HEK293 (cell line): ENCODE results near the gene ACAD8.

Experiments used
- CTCF ChIA-PET: fragments of 350-600 bp; formaldehyde crosslinking; extraction: SDS; loops from one replicate; lab custom pipeline; 2021; ENCODE audit warnings: antibody characterized with exemption; lab: Yijun Ruan, JAX
- POLR2A ChIA-PET: fragments of 300-600 bp; formaldehyde crosslinking; extraction: SDS; loops from one replicate; lab custom pipeline; 2020; ENCODE audit warnings: antibody characterized with exemption, inconsistent platforms; lab: Yijun Ruan, JAX
- H3K27ac ChIP-seq: fragments of 200-500 bp; sonication (Bioruptor generic); 2 replicates; pipeline ENCODE4 v1.5.1; 2014; ENCODE audit warnings: low read depth, low read length, control low read depth, inconsistent platforms; ENCODE audit errors: extremely low read depth
- H3K36me3 ChIP-seq, 2 experiments: fragments of 200-500 bp in 1 of 2; sonication (Bioruptor generic) in 1 of 2; 1 replicate in 1 of 2; 2 replicates in 1 of 2; pipeline ENCODE4 v1.5.1; 2014 to 2017; ENCODE audit warnings: inconsistent platforms in 2 of 2, low read length in 2 of 2; ENCODE audit not compliant: control insufficient read depth in 2 of 2, insufficient read depth in 1 of 2
- H3K4me1 ChIP-seq: fragments of 200-500 bp; sonication (Bioruptor generic); 2 replicates; pipeline ENCODE4 v1.5.1; 2014; ENCODE audit warnings: mild to moderate bottlenecking, low read length, inconsistent platforms; ENCODE audit not compliant: control insufficient read depth, insufficient read depth
- H3K4me3 ChIP-seq: 2 replicates; pipeline ENCODE4 v1.5.1; 2011; ENCODE audit warnings: low read depth, mild to moderate bottlenecking, control low read depth, low read length, moderate library complexity
- H3K9me3 ChIP-seq: fragments of 200-500 bp; sonication (Bioruptor generic); 2 replicates; pipeline ENCODE4 v1.5.1; 2014; ENCODE audit warnings: low read depth, low read length, inconsistent platforms; ENCODE audit not compliant: control insufficient read depth, insufficient read depth
- HOXA7 ChIP-seq: sonication (generic); formaldehyde crosslinking; IDR thresholded peaks from 2 replicates; pipeline ENCODE4 v1.8.1; 2022; ENCODE audit warnings: missing genetic modification reagents, borderline replicate concordance
- HOXD13 ChIP-seq: sonication (generic); formaldehyde crosslinking; IDR thresholded peaks from 2 replicates; pipeline ENCODE4 v1.8.0; 2022; ENCODE audit warnings: missing genetic modification reagents, borderline replicate concordance
- SALL2 ChIP-seq: fragments of 450-650 bp; formaldehyde crosslinking; IDR thresholded peaks from 2 replicates; pipeline ENCODE4 v1.5.0; 2017; ENCODE audit warnings: missing biosample characterization, mild to moderate bottlenecking, missing genetic modification characterization, borderline replicate concordance
- SP7 ChIP-seq: fragments of 450-650 bp; formaldehyde crosslinking; IDR thresholded peaks from 2 replicates; pipeline ENCODE4 v1.5.1; 2016; ENCODE audit warnings: missing biosample characterization, missing genetic modification characterization
- ZBTB7A ChIP-seq: fragments of 450-650 bp; formaldehyde crosslinking; IDR thresholded peaks from 2 replicates; pipeline ENCODE4 v1.5.1; 2016; ENCODE audit warnings: low read depth, missing biosample characterization, missing genetic modification characterization
- ZNF138 ChIP-seq: fragments of 450-650 bp; formaldehyde crosslinking; IDR thresholded peaks from 2 replicates; pipeline ENCODE4 v1.5.1; 2016; ENCODE audit warnings: missing biosample characterization, missing genetic modification characterization, borderline replicate concordance
- ZNF175 ChIP-seq: fragments of 450-650 bp; formaldehyde crosslinking; IDR thresholded peaks from 2 replicates; pipeline ENCODE4 v1.5.1; 2016; ENCODE audit warnings: missing biosample characterization, missing genetic modification characterization
- ZNF221 ChIP-seq: fragments of 450-650 bp; formaldehyde crosslinking; IDR thresholded peaks from 2 replicates; pipeline ENCODE4 v1.5.1; 2017; ENCODE audit warnings: missing biosample characterization, missing genetic modification characterization, borderline replicate concordance
- ZNF239 ChIP-seq: fragments of 450-650 bp; formaldehyde crosslinking; IDR thresholded peaks from 2 replicates; pipeline ENCODE4 v1.5.1; 2016; ENCODE audit warnings: missing biosample characterization, missing genetic modification characterization
- ZNF394 ChIP-seq: fragments of 450-650 bp; formaldehyde crosslinking; IDR thresholded peaks from 2 replicates; pipeline ENCODE4 v1.5.1; 2016; ENCODE audit warnings: missing biosample characterization, missing genetic modification characterization, mild to moderate bottlenecking, moderate library complexity, borderline replicate concordance
- ZNF596 ChIP-seq: fragments of 450-650 bp; IDR thresholded peaks from 2 replicates; pipeline ENCODE4 v1.5.0; 2018; ENCODE audit warnings: missing biosample characterization, mild to moderate bottlenecking, missing genetic modification characterization, moderate library complexity
- ZNF626 ChIP-seq: fragments of 450-650 bp; sonication (Bioruptor Pico); formaldehyde crosslinking; IDR thresholded peaks from 2 replicates; pipeline ENCODE4 v1.5.1; 2018; ENCODE audit warnings: missing biosample characterization, missing genetic modification characterization, inconsistent platforms
- ZNF654 ChIP-seq: fragments of 450-650 bp; formaldehyde crosslinking; IDR thresholded peaks from 2 replicates; pipeline ENCODE4 v1.5.1; 2016; ENCODE audit warnings: low read depth, missing biosample characterization, missing genetic modification characterization
- ZNF747 ChIP-seq: fragments of 450-650 bp; formaldehyde crosslinking; IDR thresholded peaks from 2 replicates; pipeline ENCODE4 v1.5.1; 2016; ENCODE audit warnings: missing biosample characterization, missing genetic modification characterization
- ZNF837 ChIP-seq: fragments of 450-650 bp; formaldehyde crosslinking; IDR thresholded peaks from 2 replicates; pipeline ENCODE4 v1.5.1; 2016; ENCODE audit warnings: missing biosample characterization, missing genetic modification characterization
- ZNF843 ChIP-seq: fragments of 450-650 bp; formaldehyde crosslinking; IDR thresholded peaks from 2 replicates; pipeline ENCODE4 v1.5.1; 2016; ENCODE audit warnings: missing biosample characterization, missing genetic modification characterization
- TF ChIP-seq, protein P1 (sequence below): fragments of 450-650 bp; formaldehyde crosslinking; IDR thresholded peaks from 2 replicates; pipeline ENCODE4 v1.5.1; 2016; ENCODE audit warnings: missing biosample characterization, missing genetic modification characterization, low read depth
- TF ChIP-seq, protein P2 (sequence below): fragments of 450-650 bp; formaldehyde crosslinking; IDR thresholded peaks from 2 replicates; pipeline ENCODE4 v1.5.1; 2016; ENCODE audit warnings: missing biosample characterization, missing genetic modification characterization
- TF ChIP-seq, protein P3 (sequence below): fragments of 450-650 bp; formaldehyde crosslinking; IDR thresholded peaks from 2 replicates; pipeline ENCODE4 v1.5.1; 2016; ENCODE audit warnings: missing biosample characterization, missing genetic modification characterization
- TF ChIP-seq, protein P4 (sequence below): fragments of 450-650 bp; formaldehyde crosslinking; IDR thresholded peaks from 2 replicates; pipeline ENCODE4 v1.5.1; 2017; ENCODE audit warnings: missing biosample characterization, mild to moderate bottlenecking, missing genetic modification characterization, moderate library complexity

Gene ACAD8

DNA sequence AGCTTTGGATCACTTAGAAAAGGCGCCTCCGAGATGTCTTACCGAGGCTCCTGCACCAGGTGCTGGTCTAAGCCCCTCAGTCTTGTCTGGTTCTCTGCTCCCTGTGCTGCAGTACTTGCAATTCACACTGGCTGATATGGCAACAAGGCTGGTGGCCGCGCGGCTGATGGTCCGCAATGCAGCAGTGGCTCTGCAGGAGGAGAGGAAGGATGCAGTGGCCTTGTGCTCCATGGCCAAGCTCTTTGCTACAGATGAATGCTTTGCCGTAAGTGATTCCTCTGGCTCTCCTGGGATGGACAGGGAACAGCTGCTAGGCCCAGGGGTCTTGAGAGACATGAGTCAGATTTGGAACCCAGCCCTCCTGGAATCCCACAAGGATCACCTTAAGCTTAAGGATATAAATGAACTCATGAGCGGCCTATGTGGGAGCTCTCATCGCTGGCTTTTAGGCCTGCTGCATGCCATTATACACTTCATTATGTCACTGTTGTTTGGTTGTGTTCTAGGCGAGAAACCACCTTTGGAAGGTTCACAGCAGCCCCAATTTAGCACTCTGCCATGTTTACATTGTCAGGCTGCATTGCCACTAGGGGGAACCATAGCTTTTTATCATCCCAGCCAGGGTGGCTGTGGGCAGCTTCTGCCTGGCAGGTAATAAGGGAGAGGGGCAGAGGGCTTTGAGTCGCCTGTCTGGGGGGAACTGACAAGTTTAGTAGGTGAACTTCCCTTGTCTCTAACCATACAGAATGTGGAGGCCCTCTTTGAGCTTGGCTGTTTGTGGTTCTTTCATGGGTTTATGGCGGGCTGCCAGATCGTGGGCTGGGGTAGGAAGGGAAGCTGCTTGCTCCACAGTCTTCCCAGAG is 8.5 kb downstream of the ACAD8 start:
- CTCF ChIA-PET = interaction anchor here (0.5 to 2.2 kb wide), 14 partner anchors 8 to 216 kb away, joined by 3 to 35 read pairs (median 3); partner anchors contain the start of genes ACAD8, GLB1L3, THYN1 and VPS26B
- TF ChIP-seq SP7 (tag by site-specific recombination) (no peak), ZNF747 (tag by site-specific recombination) (no peak), ZNF394 (tag by site-specific recombination) (no peak), ZNF239 (tag by site-specific recombination) (no peak), ZNF837 (tag by site-specific recombination) (no peak), ZBTB7A (tag by site-specific recombination) (no peak), ZNF654 (tag by site-specific recombination) (no peak; the same call in 1 of the 2 replicates), ZNF138 (tag by site-specific recombination) (no peak), HOXD13 (CRISPR knock-in tag) (no peak), HOXA7 (CRISPR knock-in tag) (no peak), SALL2 (no peak), ZNF221 (no peak), ZNF175 (tag by site-specific recombination) (no peak), ZNF843 (tag by site-specific recombination) (no peak), ZNF596 (tag by site-specific recombination) (no peak), ZNF626 (tag by site-specific recombination) (no peak)
- TF ChIP-seq, protein P1, sequence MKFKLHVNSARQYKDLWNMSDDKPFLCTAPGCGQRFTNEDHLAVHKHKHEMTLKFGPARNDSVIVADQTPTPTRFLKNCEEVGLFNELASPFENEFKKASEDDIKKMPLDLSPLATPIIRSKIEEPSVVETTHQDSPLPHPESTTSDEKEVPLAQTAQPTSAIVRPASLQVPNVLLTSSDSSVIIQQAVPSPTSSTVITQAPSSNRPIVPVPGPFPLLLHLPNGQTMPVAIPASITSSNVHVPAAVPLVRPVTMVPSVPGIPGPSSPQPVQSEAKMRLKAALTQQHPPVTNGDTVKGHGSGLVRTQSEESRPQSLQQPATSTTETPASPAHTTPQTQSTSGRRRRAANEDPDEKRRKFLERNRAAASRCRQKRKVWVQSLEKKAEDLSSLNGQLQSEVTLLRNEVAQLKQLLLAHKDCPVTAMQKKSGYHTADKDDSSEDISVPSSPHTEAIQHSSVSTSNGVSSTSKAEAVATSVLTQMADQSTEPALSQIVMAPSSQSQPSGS (tag by site-specific recombination) = no peak
- TF ChIP-seq, protein P2, sequence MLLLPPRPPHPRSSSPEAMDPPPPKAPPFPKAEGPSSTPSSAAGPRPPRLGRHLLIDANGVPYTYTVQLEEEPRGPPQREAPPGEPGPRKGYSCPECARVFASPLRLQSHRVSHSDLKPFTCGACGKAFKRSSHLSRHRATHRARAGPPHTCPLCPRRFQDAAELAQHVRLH = no peak
- TF ChIP-seq, protein P3, sequence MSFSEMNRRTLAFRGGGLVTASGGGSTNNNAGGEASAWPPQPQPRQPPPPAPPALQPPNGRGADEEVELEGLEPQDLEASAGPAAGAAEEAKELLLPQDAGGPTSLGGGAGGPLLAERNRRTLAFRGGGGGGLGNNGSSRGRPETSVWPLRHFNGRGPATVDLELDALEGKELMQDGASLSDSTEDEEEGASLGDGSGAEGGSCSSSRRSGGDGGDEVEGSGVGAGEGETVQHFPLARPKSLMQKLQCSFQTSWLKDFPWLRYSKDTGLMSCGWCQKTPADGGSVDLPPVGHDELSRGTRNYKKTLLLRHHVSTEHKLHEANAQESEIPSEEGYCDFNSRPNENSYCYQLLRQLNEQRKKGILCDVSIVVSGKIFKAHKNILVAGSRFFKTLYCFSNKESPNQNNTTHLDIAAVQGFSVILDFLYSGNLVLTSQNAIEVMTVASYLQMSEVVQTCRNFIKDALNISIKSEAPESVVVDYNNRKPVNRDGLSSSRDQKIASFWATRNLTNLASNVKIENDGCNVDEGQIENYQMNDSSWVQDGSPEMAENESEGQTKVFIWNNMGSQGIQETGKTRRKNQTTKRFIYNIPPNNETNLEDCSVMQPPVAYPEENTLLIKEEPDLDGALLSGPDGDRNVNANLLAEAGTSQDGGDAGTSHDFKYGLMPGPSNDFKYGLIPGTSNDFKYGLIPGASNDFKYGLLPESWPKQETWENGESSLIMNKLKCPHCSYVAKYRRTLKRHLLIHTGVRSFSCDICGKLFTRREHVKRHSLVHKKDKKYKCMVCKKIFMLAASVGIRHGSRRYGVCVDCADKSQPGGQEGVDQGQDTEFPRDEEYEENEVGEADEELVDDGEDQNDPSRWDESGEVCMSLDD (tag by site-specific recombination) = no peak
- TF ChIP-seq, protein P4, sequence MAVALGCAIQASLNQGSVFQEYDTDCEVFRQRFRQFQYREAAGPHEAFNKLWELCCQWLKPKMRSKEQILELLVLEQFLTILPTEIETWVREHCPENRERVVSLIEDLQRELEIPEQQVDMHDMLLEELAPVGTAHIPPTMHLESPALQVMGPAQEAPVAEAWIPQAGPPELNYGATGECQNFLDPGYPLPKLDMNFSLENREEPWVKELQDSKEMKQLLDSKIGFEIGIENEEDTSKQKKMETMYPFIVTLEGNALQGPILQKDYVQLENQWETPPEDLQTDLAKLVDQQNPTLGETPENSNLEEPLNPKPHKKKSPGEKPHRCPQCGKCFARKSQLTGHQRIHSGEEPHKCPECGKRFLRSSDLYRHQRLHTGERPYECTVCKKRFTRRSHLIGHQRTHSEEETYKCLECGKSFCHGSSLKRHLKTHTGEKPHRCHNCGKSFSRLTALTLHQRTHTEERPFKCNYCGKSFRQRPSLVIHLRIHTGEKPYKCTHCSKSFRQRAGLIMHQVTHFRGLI (tag by site-specific recombination) = no peak
- TF ChIP-seq, all 188 proteins: peak for 0
- Histone ChIP-seq H3K36me3 (peaks cover 0 to 67% of the 10 kb centered on the region in 2 experiments; a peak in 2 of 3 replicates), H3K4me3 (no peak overlapping the region), H3K4me1 (no peaks in the 10 kb centered on the region), H3K9me3 (no peaks in the 10 kb centered on the region), H3K27ac (no peak overlapping the region)
- POLR2A ChIA-PET = interaction anchor here (1.7 to 1.8 kb wide), 2 partner anchors 11 to 14 kb away, joined by 4 to 7 read pairs; partner anchors contain the start of gene GLB1L3
